ENCODE data around the gene F2R. TPM values are rescaled to one million over a fixed set of nuclear protein-coding genes. Genes with fewer than 3 reads are reported as not detected.

The F2R gene
- total RNA-seq, 1 donor from 2014 or later: 105 TPM

- H3K4me3 ChIP-seq (ENCODE audit: low read depth, low read length): no peak overlapping the region
- no peaks in the 10 kb centered on the region for H3K36me3 ChIP-seq (ENCODE audit: control insufficient read depth, insufficient read depth, low read length)
- TF ChIP-seq CTCF (IDR thresholded peaks at IDR 0.05; ENCODE audit: insufficient read depth, low read length, poor library complexity, severe bottlenecking): no peak
- H3K27me3 ChIP-seq (ENCODE audit: control insufficient read depth, insufficient read depth, low read length): no peaks in the 10 kb centered on the region
- DNase-seq (ENCODE audit: low read depth): no peak
Observed at GRCh38 chr5:76723906-76724305, 8.0 kb downstream of the F2R start.

GRCh38 chr5:76724871-76725270, 8.9 kb downstream of the F2R start:
- no peaks in the 10 kb centered on the region for H3K36me3 ChIP-seq (ENCODE audit: control insufficient read depth, insufficient read depth, low read length)
- TF ChIP-seq CTCF (IDR thresholded peaks at IDR 0.05; ENCODE audit: insufficient read depth, low read length, poor library complexity, severe bottlenecking): no peak
- no peak overlapping the region for H3K4me3 ChIP-seq (ENCODE audit: low read depth, low read length)
- peak; percentile 72 for DNase-seq (ENCODE audit: low read depth)
- H3K27me3 ChIP-seq (ENCODE audit: control insufficient read depth, insufficient read depth, low read length): no peaks in the 10 kb centered on the region

- TF ChIP-seq CTCF (IDR thresholded peaks at IDR 0.05; ENCODE audit: insufficient read depth, low read length, poor library complexity, severe bottlenecking): no peak
- DNase-seq (ENCODE audit: low read depth): no peak
- Histone ChIP-seq H3K36me3 (ENCODE audit: control insufficient read depth, insufficient read depth, low read length) (peaks cover 1% of the 10 kb centered on the region), H3K27me3 (ENCODE audit: control insufficient read depth, insufficient read depth, low read length) (no peaks in the 10 kb centered on the region), H3K4me3 (ENCODE audit: low read depth, low read length) (no peak overlapping the region)
Observed at GRCh38 chr5:76728965-76729364, 13.0 kb downstream of the F2R start.

GRCh38 chr5:76729373-76730290, 13.7 kb downstream of the F2R start:
- no peak for DNase-seq (ENCODE audit: low read depth)
- H3K36me3 ChIP-seq (ENCODE audit: control insufficient read depth, insufficient read depth, low read length): peaks cover 1% of the 10 kb centered on the region
- TF ChIP-seq CTCF (IDR thresholded peaks at IDR 0.05; ENCODE audit: insufficient read depth, low read length, poor library complexity, severe bottlenecking): no peak
- no peak overlapping the region for H3K4me3 ChIP-seq (ENCODE audit: low read depth, low read length)
- no peaks in the 10 kb centered on the region for H3K27me3 ChIP-seq (ENCODE audit: control insufficient read depth, insufficient read depth, low read length)

- TF ChIP-seq CTCF (IDR thresholded peaks at IDR 0.05; ENCODE audit: insufficient read depth, low read length, poor library complexity, severe bottlenecking): no peak
- no peak overlapping the region for H3K4me3 ChIP-seq (ENCODE audit: low read depth, low read length)
- peaks cover 1% of the 10 kb centered on the region for H3K36me3 ChIP-seq (ENCODE audit: control insufficient read depth, insufficient read depth, low read length)
- DNase-seq (ENCODE audit: low read depth): no peak
- no peaks in the 10 kb centered on the region for H3K27me3 ChIP-seq (ENCODE audit: control insufficient read depth, insufficient read depth, low read length)
Observed at GRCh38 chr5:76732405-76733048, 16.6 kb downstream of the F2R start.
